Right atrium auricular region (tissue), 2 donors: ENCODE measurements around the gene LYPLA2. TPM values are rescaled to one million over a fixed set of nuclear protein-coding genes. Genes with fewer than 3 reads are reported as not detected.
"Not testable (repeated sequence)": the region's sequence is repeated elsewhere in the genome, so short reads cannot be mapped to it uniquely, and the experiment has no call there.

Experiments
- DNase-seq: peaks from one replicate; pipeline ENCODE4 v3.0.0-alpha.2; 2019; ENCODE audit warnings: low spot score
- H3K27ac ChIP-seq, 2 donors: fragments of 200-600 bp; sonication (generic); 1 replicate in 1 of 2; 2 replicates in 1 of 2; pipeline ENCODE4 v1.5.1; 2016 to 2019
- H3K27me3 ChIP-seq, 2 donors: fragments of 200-600 bp; sonication (generic); one replicate each; pipeline versions ENCODE4 v1.5.1 to v1.6.0; 2017 to 2019
- H3K36me3 ChIP-seq: fragments of 200-600 bp; sonication (generic); one replicate; pipeline ENCODE4 v1.5.1; 2016
- H3K4me1 ChIP-seq, 2 donors: fragments of 200-600 bp; sonication (generic); one replicate each; pipeline versions ENCODE4 v1.5.1 to v1.6.0; 2017 to 2019
- H3K4me3 ChIP-seq, 2 donors: fragments of 200-600 bp; sonication (generic); 1 replicate in 1 of 2; 2 replicates in 1 of 2; pipeline ENCODE4 v1.5.1; 2017 to 2019; ENCODE audit warnings: mild to moderate bottlenecking in 1 of 2, moderate library complexity in 1 of 2
- H3K9me3 ChIP-seq, 2 donors: fragments of 200-600 bp; sonication (generic); one replicate each; pipeline ENCODE4 v1.5.1; 2019
- CTCF ChIP-seq, 2 donors: fragments of 200-600 bp; sonication (generic); IDR thresholded peaks; one replicate each; pipeline ENCODE4 v1.5.1; 2019; ENCODE audit warnings: antibody characterized with exemption in 2 of 2
- total RNA-seq, 2 donors: library from RNA; depleted of rRNA; stranded (reverse); fragments of >200 nt; gene quantifications; one replicate each; pipeline ENCODE4 v1.1.0, GENCODE V29; 2016

The LYPLA2 gene
- total RNA-seq, 2 donors from 2014 or later = 29.7 to 54.3 TPM

- Histone ChIP-seq H3K36me3 (peaks cover 1% of the 10 kb centered on the region), H3K9me3 (no peaks in the 10 kb centered on the region), H3K27me3 (no peaks in the 10 kb centered on the region), H3K27ac (no peak overlapping the region), H3K4me1 (peaks cover 0 to 26% of the 10 kb centered on the region in 2 donors), H3K4me3 (no peak overlapping the region)
- TF ChIP-seq CTCF (IDR thresholded peaks at IDR 0.05) = no peak
- no peak for DNase-seq
Observed at GRCh38 chr1:23801876-23802275, 10.9 kb downstream of the LYPLA2 start.

- H3K4me1 ChIP-seq = peaks cover 0 to 26% of the 10 kb centered on the region in 2 donors
- H3K9me3 ChIP-seq, H3K27me3 ChIP-seq, DNase-seq, H3K4me3 ChIP-seq, H3K27ac ChIP-seq, H3K36me3 ChIP-seq: not testable (repeated sequence)
Observed at GRCh38 chr1:23802809-23803342, 11.9 kb downstream of the LYPLA2 start.

- peaks cover 0 to 25% of the 10 kb centered on the region in 2 donors for H3K4me1 ChIP-seq
- no peak for TF ChIP-seq CTCF (IDR thresholded peaks at IDR 0.05)
- DNase-seq = no peak
- H3K4me3 ChIP-seq = no peak overlapping the region
- no peaks in the 10 kb centered on the region for H3K27me3 ChIP-seq
- H3K27ac ChIP-seq = no peak overlapping the region
- no peaks in the 10 kb centered on the region for H3K9me3 ChIP-seq
- H3K36me3 ChIP-seq = peaks cover 13% of the 10 kb centered on the region
Observed at GRCh38 chr1:23803674-23804073, 12.7 kb downstream of the LYPLA2 start.

- peaks cover 0 to 19% of the 10 kb centered on the region in 2 donors for H3K4me1 ChIP-seq
- no peaks in the 10 kb centered on the region for H3K27me3 ChIP-seq
- TF ChIP-seq CTCF (IDR thresholded peaks at IDR 0.05) = no peak
- H3K36me3 ChIP-seq = peaks cover 13% of the 10 kb centered on the region
- DNase-seq = no peak
- no peaks in the 10 kb centered on the region for H3K9me3 ChIP-seq
- no peak overlapping the region for H3K27ac ChIP-seq
- H3K4me3 ChIP-seq = no peak overlapping the region
Observed at GRCh38 chr1:23804183-23804835, 13.4 kb downstream of the LYPLA2 start.

- DNase-seq = no peak
- no peak overlapping the region for H3K4me3 ChIP-seq
- H3K4me1 ChIP-seq = peaks cover 0 to 12% of the 10 kb centered on the region in 2 donors
- H3K27ac ChIP-seq = no peak overlapping the region
- no peaks in the 10 kb centered on the region for H3K9me3 ChIP-seq
- no peaks in the 10 kb centered on the region for H3K27me3 ChIP-seq
- no peak for TF ChIP-seq CTCF (IDR thresholded peaks at IDR 0.05)
- peaks cover 13% of the 10 kb centered on the region for H3K36me3 ChIP-seq
Observed at GRCh38 chr1:23805025-23805424, 14.1 kb downstream of the LYPLA2 start.

- peaks cover 0 to 7% of the 10 kb centered on the region in 2 donors for H3K4me1 ChIP-seq
- no peaks in the 10 kb centered on the region for H3K9me3 ChIP-seq
- DNase-seq = no peak
- H3K36me3 ChIP-seq = peaks cover 13% of the 10 kb centered on the region
- TF ChIP-seq CTCF (IDR thresholded peaks at IDR 0.05) = no peak
- no peak overlapping the region for H3K4me3 ChIP-seq
- no peak overlapping the region for H3K27ac ChIP-seq
- no peaks in the 10 kb centered on the region for H3K27me3 ChIP-seq
Observed at GRCh38 chr1:23806280-23806679, 15.3 kb downstream of the LYPLA2 start.
